GM21423 (cell line): ENCODE results near the gene RBPMS2.

ENCODE experiments used
- ATAC-seq: cut with Tn5 transposase; IDR thresholded peaks from one replicate; pipeline ENCODE4 v1.9.1; 2021; ENCODE audit warnings: mild to moderate bottlenecking, moderate library complexity; ENCODE audit not compliant: unreplicated experiment

Gene RBPMS2

DNA sequence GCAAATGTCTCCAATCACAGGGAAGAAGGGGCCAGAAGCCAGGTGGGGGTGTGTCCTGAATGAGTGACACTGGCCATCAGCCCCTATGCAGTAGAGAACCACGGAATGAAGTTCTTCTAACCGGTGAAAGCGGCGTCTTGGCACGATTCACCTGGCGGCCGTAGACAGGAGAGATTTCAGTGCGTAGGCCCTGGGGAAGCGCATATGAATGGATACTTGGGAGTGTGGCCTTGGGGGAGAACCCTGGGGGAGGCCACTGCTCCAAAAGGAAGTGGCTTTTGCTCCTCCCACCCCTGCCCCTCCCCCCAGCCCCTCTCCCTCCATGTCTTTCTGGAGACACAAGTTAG is 43.6 kb downstream of the RBPMS2 start:
- no peak for ATAC-seq

DNA sequence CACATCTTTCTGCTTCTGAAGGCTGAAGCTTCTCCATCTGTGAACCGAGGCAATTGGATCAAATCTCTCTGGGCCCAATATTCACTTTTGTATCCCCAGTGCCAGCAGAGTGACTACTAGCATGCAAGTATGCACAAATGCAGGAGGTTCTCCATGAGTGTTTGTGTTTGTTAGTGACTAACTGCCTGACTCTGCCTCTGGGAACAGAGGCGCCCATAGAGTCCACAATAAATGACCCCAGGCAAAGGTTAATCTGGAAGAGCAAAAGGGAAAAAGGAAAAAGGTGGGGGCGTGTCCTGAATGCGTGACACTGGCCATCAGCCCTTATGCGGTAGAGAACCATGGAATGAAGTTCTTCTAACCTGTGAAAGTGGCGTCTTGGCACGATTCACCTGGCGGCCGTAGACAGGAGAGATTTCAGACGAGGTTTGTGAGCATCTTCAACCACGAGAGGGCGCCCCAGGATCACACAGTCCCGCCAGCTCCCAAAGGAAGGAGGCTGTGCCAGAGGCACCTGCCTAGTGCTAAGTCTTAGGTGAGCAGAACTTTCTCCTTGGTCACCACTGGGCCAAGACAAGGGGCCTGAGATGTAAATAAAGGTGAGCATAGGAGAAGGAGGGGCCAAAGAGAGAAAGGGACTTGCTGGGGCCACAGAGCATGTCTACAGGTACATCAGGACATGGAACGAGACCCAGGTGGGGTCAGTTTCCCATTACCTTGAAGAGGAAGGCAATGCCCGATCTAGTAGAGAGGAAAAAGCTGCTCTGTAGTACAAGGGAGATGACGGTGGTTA is 44.2 kb downstream of the RBPMS2 start:
- ATAC-seq: peak; percentile 55

DNA sequence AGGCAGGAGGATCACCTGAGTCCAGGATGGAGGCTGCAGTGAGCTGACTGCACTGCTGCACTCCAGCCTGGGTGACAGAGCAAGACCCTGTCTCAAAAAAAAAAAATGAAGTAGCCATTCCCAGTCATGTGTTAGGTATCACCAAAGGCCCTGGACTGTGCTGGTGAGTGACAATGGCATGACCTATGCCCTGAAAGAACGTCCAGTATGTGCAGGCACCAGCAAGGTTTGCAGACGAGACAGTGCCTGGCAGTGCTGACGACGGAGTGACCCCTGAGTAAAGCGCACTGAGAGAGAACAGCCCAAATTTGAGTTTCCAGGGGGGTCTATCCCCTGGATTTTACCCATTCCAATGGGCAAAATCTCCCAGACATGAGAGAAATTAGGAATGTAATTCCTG is 45.2 kb downstream of the RBPMS2 start:
- no peak for ATAC-seq

DNA sequence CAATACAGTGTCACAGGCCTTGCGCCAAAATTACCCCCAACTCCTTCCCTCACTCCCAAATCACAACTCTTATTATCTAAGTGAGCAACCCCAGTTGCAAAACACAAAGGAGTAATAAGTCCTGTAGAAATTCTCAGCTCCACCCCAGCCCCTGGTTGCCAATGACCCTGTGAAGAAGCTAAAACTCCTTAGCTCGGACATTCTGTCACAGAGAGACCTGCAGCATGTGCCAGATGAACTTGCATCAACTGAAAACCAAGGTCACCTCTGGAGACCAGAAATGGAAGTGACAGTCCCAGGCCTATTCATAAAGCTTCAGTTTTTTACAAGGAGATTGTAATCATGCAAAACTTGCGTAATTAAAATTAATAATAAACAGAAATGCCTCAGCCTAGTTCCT is 55.2 kb downstream of the RBPMS2 start:
- no peak for ATAC-seq

DNA sequence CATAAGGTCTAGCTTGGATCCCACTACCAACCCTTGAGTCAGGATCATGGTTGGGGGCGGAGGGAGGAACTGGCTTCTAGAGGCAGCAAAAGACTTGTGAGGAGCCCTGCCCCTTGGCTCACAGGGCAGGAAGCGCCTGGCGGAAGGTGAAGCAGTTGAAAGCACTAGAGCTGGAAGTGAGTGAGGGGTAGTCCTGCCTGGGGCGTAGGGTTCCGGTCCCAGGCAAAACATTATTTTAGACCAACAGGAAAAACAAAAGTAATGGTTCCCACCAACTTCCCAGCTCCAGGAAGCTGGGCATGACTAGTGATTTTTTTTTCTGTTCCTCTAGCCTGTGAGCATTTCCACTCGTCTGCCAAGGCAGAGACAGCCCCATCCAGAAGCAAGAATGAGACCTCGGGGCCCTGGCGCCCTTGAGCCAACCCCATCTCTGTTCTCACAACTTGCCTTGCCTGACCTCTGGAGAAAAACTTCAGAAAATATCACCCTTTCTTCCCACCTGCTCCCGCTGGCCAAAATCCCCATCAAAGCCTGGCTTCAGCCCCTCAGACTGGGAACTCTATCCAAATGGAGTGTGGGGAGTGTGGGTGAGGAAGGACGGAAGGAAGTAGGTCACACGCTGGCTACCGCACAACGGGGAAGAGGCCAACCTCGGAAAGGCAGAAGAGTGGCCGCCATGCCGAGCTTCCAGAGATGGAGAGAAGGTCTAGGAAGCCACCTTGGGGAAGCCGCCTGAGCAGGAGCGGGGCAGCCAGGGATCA is 57.5 kb downstream of the RBPMS2 start:
- ATAC-seq: no peak

DNA sequence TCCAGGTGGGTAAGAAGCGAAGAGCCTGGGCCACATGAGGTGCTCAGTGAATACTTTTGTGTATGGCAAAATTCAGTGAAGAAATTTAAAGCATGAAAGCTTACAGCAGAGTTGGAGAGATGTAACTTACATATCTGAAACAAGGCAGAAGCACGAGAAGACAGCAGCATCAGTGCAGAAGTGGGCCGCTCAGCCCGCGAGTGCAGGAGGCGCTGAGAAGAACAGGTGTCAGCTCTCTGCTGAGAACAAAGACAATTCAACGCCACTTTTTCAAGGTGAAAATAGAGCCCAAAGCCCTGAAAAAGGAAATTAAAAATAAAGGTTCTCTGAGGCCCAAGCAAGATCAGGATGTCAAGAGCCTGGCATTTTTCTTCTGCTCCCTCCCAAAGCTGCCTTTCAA is 58.3 kb downstream of the RBPMS2 start:
- no peak for ATAC-seq

DNA sequence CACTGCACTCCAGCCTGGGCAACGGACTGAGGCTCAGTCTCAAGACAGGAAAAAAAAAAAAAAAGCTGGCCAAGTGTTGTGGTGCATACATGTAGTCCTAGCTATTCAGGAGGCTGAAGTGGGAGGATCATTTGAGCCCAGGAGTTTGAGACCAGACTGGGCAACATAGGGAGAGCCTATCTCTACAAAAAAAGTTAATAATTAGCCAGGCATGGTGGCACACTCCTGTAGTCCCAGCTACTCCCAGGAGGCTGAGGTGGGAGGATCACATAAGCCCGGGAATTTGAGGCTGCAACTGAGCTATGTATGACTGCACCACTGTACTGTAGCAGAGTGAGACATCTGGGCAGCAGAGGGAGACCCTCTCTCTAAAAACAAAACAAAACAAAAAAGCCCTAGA is 58.9 kb downstream of the RBPMS2 start:
- no peak for ATAC-seq

DNA sequence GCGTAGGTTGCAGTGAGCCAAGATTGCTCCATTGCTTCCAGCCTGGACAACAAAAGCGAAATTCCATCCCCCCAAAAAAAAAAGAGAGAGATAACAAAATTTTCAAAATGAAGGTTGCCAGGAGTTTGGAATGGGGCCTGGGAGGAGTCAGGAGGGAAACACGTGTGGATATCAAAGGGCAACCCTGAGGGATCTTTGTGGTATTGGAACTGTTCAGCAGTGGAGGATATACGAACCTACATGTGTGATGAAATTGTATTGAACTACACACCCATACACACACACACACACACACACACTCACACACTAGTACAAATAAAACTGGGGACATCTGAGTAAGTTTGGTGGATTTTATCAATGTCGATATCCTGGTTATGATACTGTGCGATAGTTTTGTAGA is 61.8 kb downstream of the RBPMS2 start:
- ATAC-seq: no peak

DNA sequence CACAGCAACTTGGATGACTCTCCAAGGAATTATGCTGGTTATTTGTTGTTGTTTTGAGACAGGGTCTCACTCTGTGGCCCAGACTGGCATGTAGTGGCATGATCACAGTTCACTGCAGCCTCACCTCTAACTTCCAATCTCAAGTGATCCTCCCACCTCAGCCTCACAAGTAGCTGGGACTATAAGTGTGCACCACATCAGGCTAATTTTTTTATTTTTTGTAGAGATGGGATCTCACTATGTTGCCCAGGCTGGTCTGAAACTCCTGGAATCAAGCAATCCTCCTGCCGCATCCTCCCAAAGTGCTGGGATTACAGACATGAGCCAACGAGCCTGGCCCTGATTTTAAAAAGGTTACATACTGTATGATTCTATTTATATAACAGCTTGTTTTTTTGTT is 63.0 kb downstream of the RBPMS2 start:
- no peak for ATAC-seq

DNA sequence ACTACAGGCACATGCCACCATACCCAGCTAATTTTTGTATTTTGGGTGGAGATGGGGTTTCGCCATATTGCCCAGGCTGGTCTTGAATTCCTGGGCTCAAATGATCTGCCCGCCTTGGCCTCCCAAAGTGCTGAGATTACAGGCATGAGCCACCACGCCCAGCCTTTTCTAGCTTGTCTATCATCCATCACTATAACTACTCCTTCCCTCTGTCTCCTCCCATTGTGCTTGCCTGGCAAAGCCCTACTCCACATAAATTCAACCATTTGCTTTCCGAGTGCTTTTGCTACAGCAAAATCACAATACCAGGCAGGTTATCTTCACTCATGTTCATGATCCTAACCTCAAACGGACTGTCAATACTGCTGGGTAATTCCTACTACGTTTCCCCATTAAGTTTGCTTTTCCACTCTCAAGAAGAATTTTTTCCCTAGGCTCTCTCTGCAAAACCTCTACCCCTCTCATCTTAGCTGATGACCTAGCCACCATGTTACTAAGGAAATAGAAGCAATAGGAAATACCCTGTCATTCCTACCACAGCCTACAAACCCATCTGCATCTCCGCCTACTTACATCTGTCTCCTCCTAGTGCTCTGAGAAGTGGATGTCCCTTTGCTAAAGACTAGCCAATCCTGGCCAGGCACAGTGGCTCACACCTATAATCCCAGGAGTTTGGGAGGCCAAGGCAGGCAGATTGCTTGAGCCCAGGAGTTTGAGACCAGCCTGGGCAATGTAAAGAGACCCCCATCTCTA is 64.5 kb downstream of the RBPMS2 start:
- no peak for ATAC-seq

DNA sequence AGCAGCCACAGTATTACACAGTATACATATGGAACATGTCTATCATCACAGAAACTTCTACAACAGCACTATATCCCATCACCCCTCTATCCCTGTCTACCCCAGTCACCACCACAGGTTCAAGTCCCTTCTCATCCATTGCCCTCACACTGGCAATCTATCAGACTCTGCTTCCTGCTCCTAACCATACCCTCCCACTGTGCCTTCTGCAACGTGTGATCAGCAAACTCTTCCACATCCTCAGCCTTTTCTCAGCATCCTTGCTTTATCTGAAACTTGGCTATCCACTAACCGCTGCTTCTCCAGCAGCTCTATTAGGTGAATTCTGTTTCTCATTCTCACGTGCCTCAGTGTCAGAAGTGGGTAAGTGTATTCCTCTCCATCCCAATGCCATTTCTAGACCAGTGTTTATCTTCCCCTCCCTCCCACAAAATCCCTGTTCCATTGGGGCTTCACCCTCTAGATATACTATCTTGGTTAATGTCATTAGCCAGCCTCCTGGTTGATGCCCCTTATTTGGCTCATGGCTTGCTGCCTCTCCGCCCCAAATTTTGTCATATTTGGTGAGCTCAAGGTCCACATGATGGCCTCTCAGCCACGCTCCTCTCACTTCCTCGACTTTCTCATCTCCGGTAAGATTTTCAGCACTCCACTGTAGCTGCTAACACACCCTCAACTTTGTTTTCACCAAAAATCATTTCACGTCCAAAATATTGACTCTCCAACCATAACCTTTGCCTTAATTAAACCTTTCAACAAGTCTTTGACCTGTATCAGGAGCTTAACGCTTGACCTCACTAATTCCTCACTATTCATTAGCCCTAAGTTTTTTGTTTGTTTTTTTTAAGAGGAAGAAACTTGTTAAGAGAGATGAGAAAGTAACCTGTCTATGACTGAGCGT is 69.1 kb downstream of the RBPMS2 start:
- no peak for ATAC-seq

DNA sequence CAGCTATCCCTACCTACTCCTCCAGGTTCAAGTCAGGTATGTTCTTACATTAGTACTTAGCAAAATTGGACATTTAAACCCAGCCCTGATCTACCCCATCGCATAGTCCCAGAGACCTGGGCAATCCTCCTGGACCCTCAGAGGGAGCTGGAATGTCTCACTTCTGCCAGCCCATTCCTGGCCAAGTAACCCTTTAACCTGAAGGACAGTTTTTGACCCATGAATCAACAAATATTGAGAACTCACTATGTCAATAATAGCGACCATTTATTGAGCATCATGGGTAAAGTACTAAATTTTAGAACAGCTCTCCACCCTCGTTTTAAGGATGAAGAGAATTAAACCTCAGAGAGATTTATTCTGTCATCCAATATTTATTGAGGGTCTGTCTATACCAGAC is 70.4 kb downstream of the RBPMS2 start:
- ATAC-seq: no peak

DNA sequence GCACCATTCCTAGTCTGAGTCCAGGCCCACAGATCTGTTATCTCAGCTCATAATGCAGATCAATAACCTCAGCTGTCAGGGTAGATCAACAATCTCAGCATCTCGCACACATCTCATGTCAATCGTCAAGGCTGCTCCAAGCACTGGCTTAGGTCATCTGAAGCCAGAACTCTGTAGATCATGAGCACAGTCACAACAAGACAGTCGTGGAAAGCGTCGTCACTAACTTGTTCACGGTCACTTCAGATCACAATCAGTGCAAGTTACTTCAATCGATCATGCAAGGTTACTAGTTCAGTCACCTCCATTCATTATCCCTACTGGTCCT is 71.8 kb downstream of the RBPMS2 start:
- no peak for ATAC-seq

DNA sequence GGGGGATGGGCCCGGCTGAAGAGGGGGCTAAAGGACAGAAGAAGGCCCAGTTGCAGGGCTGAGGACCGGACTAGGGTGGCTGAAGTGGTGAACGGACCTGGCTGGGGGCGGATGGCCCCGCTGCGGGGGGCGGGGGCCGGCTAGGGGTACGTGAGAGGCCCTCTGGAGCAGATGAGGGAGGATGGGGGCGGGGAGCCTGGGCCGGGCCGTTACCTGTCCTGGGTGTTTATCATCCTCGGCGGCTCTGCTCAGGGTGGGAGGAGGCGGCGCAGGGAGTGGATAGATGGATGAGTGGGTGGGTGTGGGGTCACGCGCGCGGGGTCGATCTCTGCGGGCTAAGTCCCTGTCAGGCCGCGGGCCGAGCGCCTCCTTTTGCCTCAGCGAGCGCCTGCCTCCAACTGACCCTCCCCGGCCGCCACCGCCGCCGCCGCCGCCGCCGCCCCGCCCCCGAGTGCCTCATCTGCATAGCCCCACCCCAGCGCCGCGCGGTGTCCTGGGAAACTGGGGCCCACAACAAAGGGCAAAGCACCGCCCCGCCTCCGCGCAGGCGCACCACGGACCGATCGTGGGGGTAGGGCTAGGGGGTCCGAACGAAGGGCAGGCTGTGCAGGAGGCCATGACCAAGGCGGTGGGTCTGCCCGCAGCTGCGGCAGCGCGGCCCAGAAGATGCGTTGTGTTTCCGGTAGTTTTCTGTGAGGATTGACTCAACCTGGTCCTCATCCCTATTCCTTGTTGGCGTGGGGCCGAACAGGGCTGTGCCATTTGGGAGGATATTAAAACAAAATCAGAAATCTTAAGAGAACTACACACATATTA is 72.4 kb downstream of the RBPMS2 start:
- ATAC-seq: peak; percentile 75

DNA sequence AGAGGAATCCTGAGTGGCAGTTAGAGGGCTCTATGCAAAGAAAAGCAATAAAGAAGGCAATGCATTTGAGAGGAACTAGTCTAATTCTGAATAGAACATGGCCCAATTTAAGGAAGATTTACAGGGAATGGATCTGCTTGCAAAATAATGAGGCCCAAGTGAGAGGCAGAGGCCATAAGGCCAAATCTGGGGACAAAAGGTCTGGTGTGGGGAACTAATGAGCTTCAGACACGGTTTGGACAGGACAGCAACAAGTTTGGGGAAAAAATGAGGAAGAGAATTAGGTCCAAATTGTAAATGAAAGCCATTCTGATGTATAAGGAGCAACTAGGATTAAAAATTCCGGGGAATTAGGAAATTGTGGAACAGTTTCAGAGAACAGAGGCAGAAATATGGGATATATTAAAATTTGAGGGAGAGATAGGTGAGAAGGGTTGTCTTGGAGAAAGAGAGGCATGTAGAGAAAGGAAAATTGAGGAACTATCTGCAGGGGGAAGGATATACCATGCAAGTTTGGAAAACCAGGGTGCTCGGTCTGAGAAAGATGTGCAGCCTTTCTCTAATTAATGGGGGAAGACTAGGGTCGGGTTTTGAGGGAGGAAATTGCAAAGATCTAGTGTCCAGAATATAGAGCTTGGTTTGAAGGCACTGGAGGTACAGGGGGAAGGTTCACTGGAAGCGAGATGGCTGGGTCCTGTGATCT is 73.8 kb downstream of the RBPMS2 start:
- ATAC-seq: no peak

DNA sequence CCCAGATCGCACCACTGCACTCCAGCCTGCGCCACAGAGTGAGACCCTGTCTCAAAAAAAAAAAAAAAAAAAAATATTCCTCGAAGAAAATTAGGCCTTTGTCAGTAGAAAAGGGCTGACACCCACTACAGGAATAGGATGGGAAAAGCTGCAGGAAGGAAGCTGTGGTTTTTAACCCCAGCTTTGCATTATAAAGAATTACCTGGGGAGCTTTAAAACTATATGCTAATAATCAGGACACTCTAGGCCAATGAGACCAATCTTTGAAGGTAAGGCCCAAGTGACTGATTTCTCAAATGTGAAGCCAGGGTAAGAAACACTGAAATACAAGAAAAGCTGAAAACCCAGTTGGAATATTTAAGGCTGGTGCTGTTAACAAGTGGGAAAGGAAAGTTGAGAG is 74.3 kb downstream of the RBPMS2 start:
- no peak for ATAC-seq

DNA sequence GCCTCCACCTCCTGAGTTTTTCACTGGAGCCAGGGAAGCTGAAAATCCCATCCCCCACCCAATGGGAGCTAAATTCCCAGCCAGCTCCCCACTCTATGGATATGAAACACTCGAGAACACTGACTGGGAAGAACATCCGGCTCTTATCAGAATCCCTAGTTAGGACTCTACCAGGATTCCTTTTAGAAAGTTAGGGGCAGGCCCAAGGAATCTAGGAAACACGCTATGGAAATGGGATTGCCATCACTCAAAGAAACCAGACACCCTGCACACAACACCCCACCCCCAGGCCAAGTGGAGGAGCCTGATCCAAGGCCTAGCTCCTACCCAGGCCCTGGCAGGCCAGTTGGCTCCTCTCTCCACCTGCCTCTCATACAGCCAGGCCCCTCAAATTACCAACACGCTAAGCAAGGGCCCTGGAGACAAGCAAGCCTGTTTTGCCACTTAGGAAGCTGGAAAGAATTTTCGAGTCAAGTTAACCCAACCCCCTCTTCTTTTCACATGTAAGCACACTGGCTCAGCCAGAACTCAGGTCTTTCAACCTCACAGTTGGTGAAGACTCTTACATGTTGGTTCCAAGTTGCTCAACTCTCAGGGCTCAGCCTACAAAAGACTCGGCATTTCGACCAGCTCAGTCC is 75.5 kb downstream of the RBPMS2 start:
- ATAC-seq: no peak

DNA sequence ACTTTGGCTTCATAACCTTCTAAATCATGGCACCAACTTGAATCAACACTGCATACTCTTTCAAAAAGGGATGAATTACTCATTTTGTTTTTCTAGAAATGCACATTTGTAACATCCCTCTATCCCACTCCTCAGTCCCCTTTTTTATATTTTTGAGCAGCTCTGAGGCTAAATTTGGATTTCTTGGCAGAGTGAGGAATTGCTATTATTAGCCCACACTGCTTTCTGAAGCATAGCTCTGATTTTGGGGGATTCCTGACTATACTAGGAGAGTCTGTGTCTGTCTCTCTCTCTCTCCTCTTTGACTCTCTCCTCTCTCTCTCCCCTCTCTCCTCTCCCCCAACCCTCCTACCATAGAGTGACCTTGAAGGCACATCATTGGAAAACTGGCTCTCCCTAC is 76.6 kb downstream of the RBPMS2 start:
- no peak for ATAC-seq

DNA sequence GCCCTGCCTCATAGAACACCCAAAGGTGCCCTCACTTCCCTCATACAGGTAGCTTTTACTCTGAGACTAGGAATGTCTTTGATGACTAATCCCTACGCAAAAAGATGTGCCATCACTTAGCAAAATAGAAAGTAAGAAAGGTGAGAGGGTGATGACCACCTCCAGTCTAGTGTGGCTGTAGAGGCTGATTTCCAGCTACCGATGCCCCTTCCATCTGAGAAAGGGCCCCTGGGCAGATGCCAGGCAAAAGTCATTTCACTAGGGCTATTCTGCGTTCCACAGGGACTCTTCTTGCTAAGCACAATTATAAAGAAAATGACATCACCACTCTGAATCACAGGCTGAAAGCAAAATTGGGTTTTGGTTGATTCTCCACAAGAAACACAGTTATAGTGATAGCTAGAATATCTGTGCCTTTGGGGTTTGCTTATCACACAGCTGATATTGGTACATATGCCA is 77.4 kb downstream of the RBPMS2 start:
- no peak for ATAC-seq
